K562 (cell line): ENCODE data around the gene GALNT17. TPM values are rescaled to one million over a fixed set of nuclear protein-coding genes. Genes with fewer than 3 reads are reported as not detected.

Experiments used
- BCOR ChIP-seq: fragments of 450-650 bp; IDR thresholded peaks from 2 replicates; pipeline ENCODE4 v1.6.1; 2016
- EGR1 ChIP-seq: fragments of 450-650 bp; conservative IDR thresholded peaks from 2 replicates; pipeline ENCODE4 v1.6.1; 2017; ENCODE audit warnings: mild to moderate bottlenecking
- FIP1L1 ChIP-seq: fragments of 200-400 bp; formaldehyde crosslinking; IDR thresholded peaks from 2 replicates; pipeline ENCODE4 v1.6.1; 2018; ENCODE audit warnings: mild to moderate bottlenecking, low read depth, low read length; ENCODE audit not compliant: poor library complexity, severe bottlenecking
- KLF10 ChIP-seq: fragments of 250-450 bp; sonication (Bioruptor Pico); IDR thresholded peaks from 2 replicates; pipeline ENCODE4 v1.6.1; 2021; ENCODE audit warnings: matching md5 sums
- NBN ChIP-seq: fragments of 450-650 bp; IDR thresholded peaks from 2 replicates; pipeline ENCODE4 v1.6.1; 2016; ENCODE audit warnings: low read depth, mild to moderate bottlenecking
- PTTG1 ChIP-seq: fragments of 450-650 bp; IDR thresholded peaks from 2 replicates; pipeline ENCODE4 v1.6.1; 2016; ENCODE audit warnings: low read depth, mild to moderate bottlenecking, missing genetic modification characterization, missing compliant biosample characterization
- RAD21 ChIP-seq, 2 experiments: fragments of 250-450 bp in 1 of 2; fragments of 450-650 bp in 1 of 2; sonication (Bioruptor Pico) in 1 of 2; formaldehyde crosslinking in 1 of 2; IDR thresholded peaks in 1 of 2; conservative IDR thresholded peaks in 1 of 2; 2 replicates each; pipeline versions ENCODE4 v1.4.0 to v1.8.0; 2020 to 2022; ENCODE audit warnings: mild to moderate bottlenecking in 2 of 2, moderate library complexity in 1 of 2
- SIN3A ChIP-seq, 2 experiments: fragments of 150-350 bp in 1 of 2; IDR thresholded peaks; 2 replicates each; pipeline ENCODE4 v1.6.1; 2011 to 2016; ENCODE audit warnings: borderline replicate concordance in 2 of 2, low read depth in 2 of 2, low read length in 2 of 2, mild to moderate bottlenecking in 2 of 2, moderate library complexity in 2 of 2; ENCODE audit not compliant: control insufficient read depth in 1 of 2
- SPI1 ChIP-seq: IDR thresholded peaks from 2 replicates; pipeline ENCODE4 v1.6.1; 2011; ENCODE audit warnings: low read depth, low read length, control low read depth, borderline replicate concordance
- TSC22D4 ChIP-seq: fragments of 450-650 bp; IDR thresholded peaks from 2 replicates; pipeline ENCODE4 v1.6.1; 2016; ENCODE audit warnings: missing genetic modification characterization, missing biosample characterization, control low read depth
- ZNF12 ChIP-seq: sonication (generic); formaldehyde crosslinking; IDR thresholded peaks from 2 replicates; pipeline ENCODE4 v1.4.0; 2020; ENCODE audit warnings: mild to moderate bottlenecking, missing genetic modification reagents
- ZNF507 ChIP-seq: conservative IDR thresholded peaks from 2 replicates; pipeline ENCODE4 v1.6.1; 2017; ENCODE audit warnings: missing genetic modification characterization, missing compliant biosample characterization
- polyA plus RNA-seq, 8 experiments: library from polyadenylated mRNA; depleted of rRNA in 4 of 8; stranded (reverse) in 5 of 8; unstranded in 3 of 8; fragments of >200 nt; fragmentation: Nextera tagmentation in 2 of 8; fragmentation: Illumina TruSeq in 1 of 8; extraction: Ambion mirVana in 2 of 8; extraction: Trizol in 1 of 8; gene quantifications; 2 replicates each; pipeline versions ENCODE4 v1.2.1 to v1.2.3, GENCODE V29; 2011 to 2014; ENCODE audit warnings: inconsistent platforms in 1 of 8, missing spikeins in 1 of 8
- total RNA-seq, 7 experiments: library from RNA; depleted of rRNA in 6 of 7; stranded (reverse); fragments of >200 nt in 6 of 7; fragmentation: Illumina TruSeq in 2 of 7; extraction: Trizol in 2 of 7; gene quantifications; 2 replicates each; pipeline versions ENCODE4 v1.2.1 to v1.2.3, GENCODE V29; 2011 to 2021; ENCODE audit warnings: low replicate concordance in 1 of 7
- TF ChIP-seq, protein P1 (sequence below), 3 experiments: IDR thresholded peaks in 2 of 3; conservative IDR thresholded peaks in 1 of 3; 2 replicates each; pipeline ENCODE4 v1.5.1; 2011 to 2012; ENCODE audit warnings: low read length in 3 of 3, mild to moderate bottlenecking in 3 of 3, control low read depth in 2 of 3, improper control_type of control experiment in 1 of 3, inconsistent platforms in 1 of 3, low read depth in 1 of 3, mixed read lengths in 1 of 3, moderate library complexity in 1 of 3; ENCODE audit not compliant: insufficient read depth in 2 of 3
- TF ChIP-seq, protein P2 (sequence below), 2 experiments: IDR thresholded peaks; 2 replicates each; pipeline ENCODE4 v1.6.1; 2012; ENCODE audit warnings: improper control_type of control experiment in 2 of 2, low read depth in 2 of 2, low read length in 2 of 2, borderline replicate concordance in 1 of 2
- TF ChIP-seq, protein P3 (sequence below): sonication (generic); formaldehyde crosslinking; IDR thresholded peaks from 2 replicates; pipeline ENCODE4 v1.8.0; 2022; ENCODE audit warnings: missing genetic modification reagents, mild to moderate bottlenecking, moderate library complexity, borderline replicate concordance
- TF ChIP-seq, protein P4 (sequence below): fragments of 250-450 bp; sonication (Bioruptor Pico); IDR thresholded peaks from 2 replicates; pipeline ENCODE4 v1.4.0; 2020; ENCODE audit warnings: mild to moderate bottlenecking, moderate library complexity, borderline replicate concordance

Gene GALNT17
- total and polyA plus RNA-seq, 9 of the 15 experiments (the other 6 are each of a cell fraction or from before 2014, with no cell fraction given): not detected

DNA sequence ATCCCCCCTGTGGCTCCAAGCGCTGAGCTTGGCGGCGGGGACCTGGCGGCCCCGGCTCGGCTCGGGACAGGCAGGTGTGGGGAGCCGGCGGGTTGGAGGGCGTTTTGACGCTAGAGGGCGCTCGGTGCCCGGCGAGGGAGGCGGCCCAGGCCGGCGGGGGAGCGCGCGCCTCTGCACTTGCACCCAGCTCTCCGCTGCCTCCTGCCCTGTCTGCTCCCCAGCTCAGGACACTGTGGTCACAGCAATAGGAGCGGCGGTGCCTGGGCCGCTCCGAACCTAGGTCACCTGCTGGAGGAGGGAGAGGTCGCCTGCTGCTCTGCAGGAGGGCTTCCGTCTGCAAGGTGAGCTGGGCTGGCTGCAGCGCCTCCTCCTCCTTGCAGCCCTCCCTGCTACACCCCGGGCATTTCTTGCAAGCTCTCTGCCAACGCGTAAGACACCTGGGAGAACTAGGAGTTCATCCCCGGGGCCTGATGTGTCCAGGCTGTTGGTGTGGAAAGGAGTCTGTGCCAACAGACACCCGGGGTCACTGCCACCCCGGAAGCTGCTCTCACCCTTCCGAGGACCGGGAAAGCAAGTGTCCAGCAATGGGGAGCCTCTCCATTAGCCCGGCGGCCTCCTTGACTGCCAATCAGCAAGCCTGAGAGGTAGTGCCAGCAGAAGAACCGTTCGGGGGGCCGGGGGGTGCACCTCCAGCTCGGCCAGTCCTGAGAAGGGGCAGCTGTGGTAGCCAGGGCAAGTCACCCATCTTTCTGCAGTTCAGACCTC is 620.4 kb downstream of the GALNT17 start (continued):
- TF ChIP-seq ZNF507 (tag) (no peak), EGR1 (no peak), KLF10 (CRISPR knock-in tag) (no peak), SIN3A (IDR thresholded peaks at IDR 0.05; ENCODE audit: borderline replicate concordance in 2 of 2, control insufficient read depth in 1 of 2, low read depth in 2 of 2, low read length in 2 of 2) (no peak), PTTG1 (tag) (no peak), BCOR (peak; percentile 50; the same call in 1 of the 2 replicates), RAD21 (CRISPR knock-in tag; conservative IDR thresholded peaks at IDR 0.05 in 1 of 2, IDR thresholded peaks at IDR 0.05 in 1 of 2) (peak; percentile 65 to 88), SPI1 (no peak), FIP1L1 (peak; percentile 54), NBN (no peak), ZNF12 (CRISPR knock-in tag) (no peak), TSC22D4 (tag) (no peak)
- TF ChIP-seq, protein P1, sequence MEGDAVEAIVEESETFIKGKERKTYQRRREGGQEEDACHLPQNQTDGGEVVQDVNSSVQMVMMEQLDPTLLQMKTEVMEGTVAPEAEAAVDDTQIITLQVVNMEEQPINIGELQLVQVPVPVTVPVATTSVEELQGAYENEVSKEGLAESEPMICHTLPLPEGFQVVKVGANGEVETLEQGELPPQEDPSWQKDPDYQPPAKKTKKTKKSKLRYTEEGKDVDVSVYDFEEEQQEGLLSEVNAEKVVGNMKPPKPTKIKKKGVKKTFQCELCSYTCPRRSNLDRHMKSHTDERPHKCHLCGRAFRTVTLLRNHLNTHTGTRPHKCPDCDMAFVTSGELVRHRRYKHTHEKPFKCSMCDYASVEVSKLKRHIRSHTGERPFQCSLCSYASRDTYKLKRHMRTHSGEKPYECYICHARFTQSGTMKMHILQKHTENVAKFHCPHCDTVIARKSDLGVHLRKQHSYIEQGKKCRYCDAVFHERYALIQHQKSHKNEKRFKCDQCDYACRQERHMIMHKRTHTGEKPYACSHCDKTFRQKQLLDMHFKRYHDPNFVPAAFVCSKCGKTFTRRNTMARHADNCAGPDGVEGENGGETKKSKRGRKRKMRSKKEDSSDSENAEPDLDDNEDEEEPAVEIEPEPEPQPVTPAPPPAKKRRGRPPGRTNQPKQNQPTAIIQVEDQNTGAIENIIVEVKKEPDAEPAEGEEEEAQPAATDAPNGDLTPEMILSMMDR (IDR thresholded peaks at IDR 0.05 in 2 of 3, conservative IDR thresholded peaks at IDR 0.05 in 1 of 3; ENCODE audit: insufficient read depth in 2 of 3, low read depth in 1 of 3, low read length in 3 of 3): peak; percentile 75 to 86 (median 82)
- TF ChIP-seq, protein P2, sequence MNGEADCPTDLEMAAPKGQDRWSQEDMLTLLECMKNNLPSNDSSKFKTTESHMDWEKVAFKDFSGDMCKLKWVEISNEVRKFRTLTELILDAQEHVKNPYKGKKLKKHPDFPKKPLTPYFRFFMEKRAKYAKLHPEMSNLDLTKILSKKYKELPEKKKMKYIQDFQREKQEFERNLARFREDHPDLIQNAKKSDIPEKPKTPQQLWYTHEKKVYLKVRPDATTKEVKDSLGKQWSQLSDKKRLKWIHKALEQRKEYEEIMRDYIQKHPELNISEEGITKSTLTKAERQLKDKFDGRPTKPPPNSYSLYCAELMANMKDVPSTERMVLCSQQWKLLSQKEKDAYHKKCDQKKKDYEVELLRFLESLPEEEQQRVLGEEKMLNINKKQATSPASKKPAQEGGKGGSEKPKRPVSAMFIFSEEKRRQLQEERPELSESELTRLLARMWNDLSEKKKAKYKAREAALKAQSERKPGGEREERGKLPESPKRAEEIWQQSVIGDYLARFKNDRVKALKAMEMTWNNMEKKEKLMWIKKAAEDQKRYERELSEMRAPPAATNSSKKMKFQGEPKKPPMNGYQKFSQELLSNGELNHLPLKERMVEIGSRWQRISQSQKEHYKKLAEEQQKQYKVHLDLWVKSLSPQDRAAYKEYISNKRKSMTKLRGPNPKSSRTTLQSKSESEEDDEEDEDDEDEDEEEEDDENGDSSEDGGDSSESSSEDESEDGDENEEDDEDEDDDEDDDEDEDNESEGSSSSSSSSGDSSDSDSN (IDR thresholded peaks at IDR 0.05; ENCODE audit: borderline replicate concordance in 1 of 2, low read depth in 2 of 2, low read length in 2 of 2): peak in 1 of 2 experiments; percentile 52; a peak in 1 of 4 replicates
- TF ChIP-seq, protein P3, sequence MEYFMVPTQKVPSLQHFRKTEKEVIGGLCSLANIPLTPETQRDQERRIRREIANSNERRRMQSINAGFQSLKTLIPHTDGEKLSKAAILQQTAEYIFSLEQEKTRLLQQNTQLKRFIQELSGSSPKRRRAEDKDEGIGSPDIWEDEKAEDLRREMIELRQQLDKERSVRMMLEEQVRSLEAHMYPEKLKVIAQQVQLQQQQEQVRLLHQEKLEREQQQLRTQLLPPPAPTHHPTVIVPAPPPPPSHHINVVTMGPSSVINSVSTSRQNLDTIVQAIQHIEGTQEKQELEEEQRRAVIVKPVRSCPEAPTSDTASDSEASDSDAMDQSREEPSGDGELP: no peak
- TF ChIP-seq, protein P4, sequence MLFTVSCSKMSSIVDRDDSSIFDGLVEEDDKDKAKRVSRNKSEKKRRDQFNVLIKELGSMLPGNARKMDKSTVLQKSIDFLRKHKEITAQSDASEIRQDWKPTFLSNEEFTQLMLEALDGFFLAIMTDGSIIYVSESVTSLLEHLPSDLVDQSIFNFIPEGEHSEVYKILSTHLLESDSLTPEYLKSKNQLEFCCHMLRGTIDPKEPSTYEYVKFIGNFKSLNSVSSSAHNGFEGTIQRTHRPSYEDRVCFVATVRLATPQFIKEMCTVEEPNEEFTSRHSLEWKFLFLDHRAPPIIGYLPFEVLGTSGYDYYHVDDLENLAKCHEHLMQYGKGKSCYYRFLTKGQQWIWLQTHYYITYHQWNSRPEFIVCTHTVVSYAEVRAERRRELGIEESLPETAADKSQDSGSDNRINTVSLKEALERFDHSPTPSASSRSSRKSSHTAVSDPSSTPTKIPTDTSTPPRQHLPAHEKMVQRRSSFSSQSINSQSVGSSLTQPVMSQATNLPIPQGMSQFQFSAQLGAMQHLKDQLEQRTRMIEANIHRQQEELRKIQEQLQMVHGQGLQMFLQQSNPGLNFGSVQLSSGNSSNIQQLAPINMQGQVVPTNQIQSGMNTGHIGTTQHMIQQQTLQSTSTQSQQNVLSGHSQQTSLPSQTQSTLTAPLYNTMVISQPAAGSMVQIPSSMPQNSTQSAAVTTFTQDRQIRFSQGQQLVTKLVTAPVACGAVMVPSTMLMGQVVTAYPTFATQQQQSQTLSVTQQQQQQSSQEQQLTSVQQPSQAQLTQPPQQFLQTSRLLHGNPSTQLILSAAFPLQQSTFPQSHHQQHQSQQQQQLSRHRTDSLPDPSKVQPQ (CRISPR knock-in tag): no peak
